GM23248 (cell line): Measurements from ENCODE around the gene EFR3B.

Experiments
- EZH2 ChIP-seq: fragments of 200-600 bp; sonication (generic); IDR thresholded peaks from 2 replicates; pipeline ENCODE4 v1.6.1; 2018; ENCODE audit warnings: antibody characterized with exemption, mild to moderate bottlenecking; ENCODE audit not compliant: insufficient read depth, poor library complexity, severe bottlenecking
- EZH2phosphoT487 ChIP-seq: fragments of 200-600 bp; sonication (generic); IDR thresholded peaks from 2 replicates; pipeline ENCODE4 v1.6.1; 2018; ENCODE audit warnings: antibody characterized with exemption, moderate library complexity, mild to moderate bottlenecking, low read depth; ENCODE audit not compliant: insufficient read depth

- TF ChIP-seq EZH2phosphoT487 = no peak
- no peak for TF ChIP-seq EZH2
These were observed 23.2 kb upstream of the EFR3B start for GRCh38 chr2:25018681-25019080.
